ENCODE data around the gene ZCCHC2. TPM values are rescaled to one million over a fixed set of nuclear protein-coding genes. Genes with fewer than 3 reads are reported as not detected.

ZCCHC2 gene
- total and polyA plus RNA-seq, 2 donors (not counting 3 experiments of a cell fraction or from before 2014, with no cell fraction given), result 16.2 to 27.2 TPM

DNA sequence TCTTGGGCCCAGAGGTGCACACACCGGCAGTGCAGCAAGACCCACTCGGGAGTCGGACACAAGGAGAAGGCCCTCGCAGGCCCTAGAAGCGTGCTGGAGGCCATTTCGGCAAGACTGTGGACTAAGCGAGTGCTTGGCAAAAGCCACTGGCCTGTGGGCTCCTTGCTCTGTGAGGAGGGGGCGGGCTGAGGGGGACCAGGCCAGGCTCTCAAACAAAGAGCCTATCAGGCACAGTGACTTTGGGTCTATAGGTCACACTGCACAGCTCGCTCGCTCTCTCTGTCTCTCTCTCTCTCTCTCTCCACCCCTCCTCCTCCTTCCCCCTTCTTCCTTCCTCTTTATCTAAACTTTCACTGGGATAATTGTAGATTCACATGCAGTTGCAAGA lies 23.6 kb upstream of the ZCCHC2 start:
- FAIRE-seq (no peak), DNase-seq (ENCODE audit: low read depth, low spot score) (no peak)
- TF ChIP-seq, protein P1, sequence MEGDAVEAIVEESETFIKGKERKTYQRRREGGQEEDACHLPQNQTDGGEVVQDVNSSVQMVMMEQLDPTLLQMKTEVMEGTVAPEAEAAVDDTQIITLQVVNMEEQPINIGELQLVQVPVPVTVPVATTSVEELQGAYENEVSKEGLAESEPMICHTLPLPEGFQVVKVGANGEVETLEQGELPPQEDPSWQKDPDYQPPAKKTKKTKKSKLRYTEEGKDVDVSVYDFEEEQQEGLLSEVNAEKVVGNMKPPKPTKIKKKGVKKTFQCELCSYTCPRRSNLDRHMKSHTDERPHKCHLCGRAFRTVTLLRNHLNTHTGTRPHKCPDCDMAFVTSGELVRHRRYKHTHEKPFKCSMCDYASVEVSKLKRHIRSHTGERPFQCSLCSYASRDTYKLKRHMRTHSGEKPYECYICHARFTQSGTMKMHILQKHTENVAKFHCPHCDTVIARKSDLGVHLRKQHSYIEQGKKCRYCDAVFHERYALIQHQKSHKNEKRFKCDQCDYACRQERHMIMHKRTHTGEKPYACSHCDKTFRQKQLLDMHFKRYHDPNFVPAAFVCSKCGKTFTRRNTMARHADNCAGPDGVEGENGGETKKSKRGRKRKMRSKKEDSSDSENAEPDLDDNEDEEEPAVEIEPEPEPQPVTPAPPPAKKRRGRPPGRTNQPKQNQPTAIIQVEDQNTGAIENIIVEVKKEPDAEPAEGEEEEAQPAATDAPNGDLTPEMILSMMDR (IDR thresholded peaks at IDR 0.05; ENCODE audit: extremely low read depth in 1 of 2, insufficient read depth in 1 of 2, low read depth in 1 of 2, low read length in 2 of 2), result no peak
- TF ChIP-seq POLR2A (IDR thresholded peaks at IDR 0.05; ENCODE audit: low read depth, low read length), result no peak
- no peak for TF ChIP-seq MYC (IDR thresholded peaks at IDR 0.05; ENCODE audit: low read depth, low read length)
- no peak for TF ChIP-seq EZH2 (IDR thresholded peaks at IDR 0.05; ENCODE audit: borderline replicate concordance, low read depth, low read length, severe bottlenecking)
- TF ChIP-seq, protein P2, sequence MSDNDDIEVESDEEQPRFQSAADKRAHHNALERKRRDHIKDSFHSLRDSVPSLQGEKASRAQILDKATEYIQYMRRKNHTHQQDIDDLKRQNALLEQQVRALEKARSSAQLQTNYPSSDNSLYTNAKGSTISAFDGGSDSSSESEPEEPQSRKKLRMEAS (IDR thresholded peaks at IDR 0.05; ENCODE audit: insufficient read depth, insufficient read length), result no peak
- TF ChIP-seq GATA2 (IDR thresholded peaks at IDR 0.05; ENCODE audit: insufficient read depth, insufficient read length, low read depth, low read length), result no peak
- TF ChIP-seq FOS (IDR thresholded peaks at IDR 0.05; ENCODE audit: borderline replicate concordance, insufficient read depth, low read length), result no peak
- no peak for TF ChIP-seq JUN (IDR thresholded peaks at IDR 0.05; ENCODE audit: borderline replicate concordance, insufficient read depth, insufficient read length, low read depth)
- no peak for TF ChIP-seq POLR2AphosphoS5 (IDR thresholded peaks at IDR 0.05; ENCODE audit: insufficient read depth, low read depth, low read length)
- Histone ChIP-seq H3K4me1 (ENCODE audit: control insufficient read depth, extremely low read depth, insufficient read depth, low read length) (no peaks in the 10 kb centered on the region), H3K36me3 (ENCODE audit: control insufficient read depth in 2 of 2, extremely low read depth in 1 of 2, insufficient read depth in 2 of 2, low read length in 2 of 2) (no peaks in the 10 kb centered on the region), H3K27ac (ENCODE audit: insufficient read depth, low read depth, low read length) (no peak overlapping the region), H4K20me1 (replicated peaks; ENCODE audit: control insufficient read depth, extremely low read depth, insufficient read depth, low read length) (no peaks in the 10 kb centered on the region), H3K79me2 (ENCODE audit: control insufficient read depth, insufficient read depth, low read length) (no peaks in the 10 kb centered on the region), H3K9me3 (replicated peaks; ENCODE audit: control insufficient read depth, insufficient read depth, low read length) (no peaks in the 10 kb centered on the region), H3K4me3 (replicated peaks in 1 of 3; ENCODE audit: insufficient read depth in 1 of 3, low read depth in 1 of 3, low read length in 3 of 3) (no peak overlapping the region), H3K27me3 (ENCODE audit: control insufficient read depth in 2 of 2, insufficient read depth in 2 of 2, low read length in 2 of 2) (no peaks in the 10 kb centered on the region), H2AFZ (ENCODE audit: low read depth, low read length) (no peak overlapping the region), H3K4me2 (ENCODE audit: insufficient read depth, low read length) (no peak overlapping the region), H3K9ac (replicated peaks; ENCODE audit: extremely low read depth, insufficient read depth, low read length) (no peak overlapping the region), H3K9me1 (replicated peaks; ENCODE audit: control insufficient read depth, extremely low read depth, insufficient read depth, low read length) (no peaks in the 10 kb centered on the region)
- intact Hi-C loops (cut with micrococcal nuclease) (no loop called here), dilution Hi-C loops (cut with MboI; ENCODE audit: extremely low pct_ligation_motif_present, low sequenced_read_pairs) (no loop called here)
- CTCF ChIA-PET, result interaction anchor here (0.7 to 2.5 kb wide), 3 partner anchors 12 to 74 kb away, joined by 4 to 10 read pairs (median 4); no protein-coding TSS in a partner anchor
- POLR2A ChIA-PET, result no interaction called here
- BruUV-seq (replicated peaks), result no TSS peak

Measured in endothelial cell of umbilical vein (primary cell).